Thoracic aorta (tissue), 2 donors: Measurements from ENCODE around the gene ARMC7. TPM values are rescaled to one million over a fixed set of nuclear protein-coding genes. Genes with fewer than 3 reads are reported as not detected.
"Not testable (repeated sequence)": the region's sequence is repeated elsewhere in the genome, so short reads cannot be mapped to it uniquely, and the experiment has no call there.

Source experiments
- ATAC-seq: fragments of 150-250 bp; one replicate; pipeline ENCODE4 v1.8.0; 2017; ENCODE audit warnings: low read depth; ENCODE audit not compliant: insufficient number of reproducible peaks, low FRiP score
- DNase-seq: peaks from one replicate; pipeline ENCODE4 v3.0.0-alpha.2; 2020; ENCODE audit warnings: low spot score
- H3K27ac ChIP-seq, 2 donors: fragments of 200-600 bp; sonication (generic); 1 replicate in 1 of 2; 2 replicates in 1 of 2; pipeline ENCODE4 v1.5.1; 2016; ENCODE audit warnings: mild to moderate bottlenecking in 2 of 2, moderate library complexity in 2 of 2
- H3K27me3 ChIP-seq: fragments of 200-600 bp; sonication (generic); replicated peaks from 2 replicates; pipeline ENCODE4 v1.6.0; 2016; ENCODE audit warnings: mild to moderate bottlenecking; ENCODE audit not compliant: insufficient read depth
- H3K36me3 ChIP-seq: fragments of 200-600 bp; sonication (generic); one replicate; pipeline ENCODE4 v1.5.1; 2016
- H3K4me1 ChIP-seq, 2 donors: fragments of 200-600 bp; sonication (generic); 1 replicate in 1 of 2; 2 replicates in 1 of 2; pipeline versions ENCODE4 v1.5.1 to v1.6.0; 2016; ENCODE audit warnings: low read depth in 2 of 2, mild to moderate bottlenecking in 1 of 2; ENCODE audit not compliant: control insufficient read depth in 1 of 2
- H3K4me3 ChIP-seq: fragments of 200-600 bp; sonication (generic); 2 replicates; pipeline ENCODE4 v1.5.1; 2016; ENCODE audit warnings: mild to moderate bottlenecking
- H3K9me3 ChIP-seq: fragments of 200-600 bp; sonication (generic); 2 replicates; pipeline ENCODE4 v1.5.1; 2016
- total RNA-seq, 2 donors: library from RNA; depleted of rRNA; stranded (reverse); fragments of >200 nt; gene quantifications; one replicate each; pipeline versions ENCODE4 v1.1.0 to v1.2.3, GENCODE V29; 2016
- TF ChIP-seq, protein P1 (sequence below): fragments of 200-600 bp; sonication (generic); IDR thresholded peaks from one replicate; pipeline ENCODE4 v1.5.1; 2019; ENCODE audit warnings: antibody characterized with exemption

Gene ARMC7
- total RNA-seq, 2 donors from 2014 or later = 6.1 to 7.6 TPM

DNA sequence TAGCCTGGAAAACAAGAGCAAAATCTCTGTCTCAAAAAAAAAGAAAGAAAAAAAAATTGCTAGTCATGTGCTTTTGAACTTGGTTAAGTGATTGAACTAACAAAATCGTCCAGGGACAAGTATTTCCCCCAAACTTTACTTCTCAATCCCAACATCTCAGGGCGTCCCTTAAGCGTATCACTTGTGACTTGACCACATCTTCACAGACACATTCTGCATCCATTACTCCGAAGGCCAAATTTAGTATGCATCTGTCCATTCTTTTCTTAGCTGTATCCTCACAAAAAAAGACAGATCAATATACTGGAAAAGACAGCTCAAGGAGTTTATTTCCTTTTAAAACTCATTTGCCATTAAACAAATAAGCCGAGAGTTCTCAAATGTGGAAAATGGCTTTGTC is 50.4 kb downstream of the ARMC7 start:
- H3K4me1 ChIP-seq = no peaks in the 10 kb centered on the region
- peaks cover 3% of the 10 kb centered on the region for H3K36me3 ChIP-seq
- TF ChIP-seq, protein P1, sequence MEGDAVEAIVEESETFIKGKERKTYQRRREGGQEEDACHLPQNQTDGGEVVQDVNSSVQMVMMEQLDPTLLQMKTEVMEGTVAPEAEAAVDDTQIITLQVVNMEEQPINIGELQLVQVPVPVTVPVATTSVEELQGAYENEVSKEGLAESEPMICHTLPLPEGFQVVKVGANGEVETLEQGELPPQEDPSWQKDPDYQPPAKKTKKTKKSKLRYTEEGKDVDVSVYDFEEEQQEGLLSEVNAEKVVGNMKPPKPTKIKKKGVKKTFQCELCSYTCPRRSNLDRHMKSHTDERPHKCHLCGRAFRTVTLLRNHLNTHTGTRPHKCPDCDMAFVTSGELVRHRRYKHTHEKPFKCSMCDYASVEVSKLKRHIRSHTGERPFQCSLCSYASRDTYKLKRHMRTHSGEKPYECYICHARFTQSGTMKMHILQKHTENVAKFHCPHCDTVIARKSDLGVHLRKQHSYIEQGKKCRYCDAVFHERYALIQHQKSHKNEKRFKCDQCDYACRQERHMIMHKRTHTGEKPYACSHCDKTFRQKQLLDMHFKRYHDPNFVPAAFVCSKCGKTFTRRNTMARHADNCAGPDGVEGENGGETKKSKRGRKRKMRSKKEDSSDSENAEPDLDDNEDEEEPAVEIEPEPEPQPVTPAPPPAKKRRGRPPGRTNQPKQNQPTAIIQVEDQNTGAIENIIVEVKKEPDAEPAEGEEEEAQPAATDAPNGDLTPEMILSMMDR = no peak
- H3K27me3 ChIP-seq = no peaks in the 10 kb centered on the region
- no peak for DNase-seq
- no peak overlapping the region for H3K4me3 ChIP-seq
- no peaks in the 10 kb centered on the region for H3K9me3 ChIP-seq
- no peak for ATAC-seq
- no peak overlapping the region for H3K27ac ChIP-seq

DNA sequence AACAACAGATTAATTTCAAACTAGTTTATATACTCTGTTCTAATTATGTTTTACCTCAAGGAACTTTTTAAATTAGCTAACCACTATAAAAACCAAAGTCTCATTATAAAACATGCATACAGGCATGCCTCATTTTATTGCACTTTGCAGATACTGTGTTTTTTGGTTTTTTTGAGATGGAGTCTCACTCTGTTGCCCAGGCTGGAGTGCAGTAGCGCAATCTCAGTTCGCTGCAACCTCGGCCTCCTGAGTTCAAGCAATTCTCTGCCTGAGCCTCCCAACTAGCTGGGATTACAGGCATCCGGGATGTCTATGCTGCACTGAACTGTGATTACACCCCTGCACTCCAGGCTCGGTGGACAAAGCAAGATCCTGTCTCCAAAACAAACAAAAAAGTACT is 53.3 kb downstream of the ARMC7 start:
- Histone ChIP-seq H3K36me3 (peaks cover 11% of the 10 kb centered on the region), H3K4me1 (no peaks in the 10 kb centered on the region), H3K27ac (no peak overlapping the region), H3K9me3 (no peaks in the 10 kb centered on the region), H3K4me3 (no peak overlapping the region), H3K27me3 (no peaks in the 10 kb centered on the region)
- DNase-seq (no peak), ATAC-seq (no peak)
- TF ChIP-seq, protein P1 = no peak

DNA sequence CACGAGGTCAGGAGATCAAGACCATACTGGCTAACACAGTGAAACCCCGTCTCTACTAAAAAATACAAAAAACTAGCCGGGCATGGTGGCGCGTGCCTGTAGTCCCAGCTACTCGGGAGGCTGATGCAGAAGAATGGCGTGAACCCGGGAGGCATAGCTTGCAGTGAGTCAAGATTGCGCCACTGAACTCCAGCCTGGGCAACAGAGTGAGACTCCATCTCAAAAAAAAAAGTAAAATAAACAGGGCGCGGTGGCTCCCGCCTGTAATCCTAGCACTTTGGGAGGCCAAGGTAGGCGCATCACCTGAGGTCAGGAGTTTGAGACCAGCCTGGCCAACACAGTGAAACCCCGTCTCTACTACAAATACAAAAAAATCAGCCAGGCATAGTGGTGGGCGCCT is 54.8 kb downstream of the ARMC7 start:
- not testable (repeated sequence) for H3K27me3 ChIP-seq, H3K4me1 ChIP-seq, H3K4me3 ChIP-seq, H3K27ac ChIP-seq, ATAC-seq, DNase-seq, H3K9me3 ChIP-seq
- peaks cover 16% of the 10 kb centered on the region for H3K36me3 ChIP-seq

DNA sequence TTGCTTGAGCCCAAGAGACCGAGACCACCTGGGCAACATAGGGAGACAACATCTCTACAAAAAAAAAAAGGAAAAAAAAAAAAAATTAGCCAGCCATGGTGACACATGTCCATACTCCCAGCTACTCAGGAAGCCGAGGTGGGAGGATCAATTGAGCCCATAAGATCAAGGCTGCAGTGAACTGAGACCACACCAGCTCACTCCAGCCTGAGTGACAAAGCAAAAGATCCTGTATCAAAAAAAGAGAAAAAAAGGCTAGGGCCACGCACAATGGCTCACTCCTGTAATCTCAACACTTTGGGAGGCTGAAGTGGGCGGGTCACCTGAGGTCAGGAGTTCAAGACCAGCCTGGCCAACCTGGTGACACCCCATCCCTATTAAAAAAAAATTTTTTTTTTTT is 59.2 kb downstream of the ARMC7 start:
- H3K27me3 ChIP-seq = no peaks in the 10 kb centered on the region
- peaks cover 0 to 12% of the 10 kb centered on the region in 2 donors for H3K4me1 ChIP-seq
- no peak overlapping the region for H3K4me3 ChIP-seq
- no peak overlapping the region for H3K27ac ChIP-seq
- H3K36me3 ChIP-seq = peaks cover 33% of the 10 kb centered on the region
- no peak for DNase-seq
- TF ChIP-seq, protein P1 = no peak
- no peak for ATAC-seq
- no peaks in the 10 kb centered on the region for H3K9me3 ChIP-seq

DNA sequence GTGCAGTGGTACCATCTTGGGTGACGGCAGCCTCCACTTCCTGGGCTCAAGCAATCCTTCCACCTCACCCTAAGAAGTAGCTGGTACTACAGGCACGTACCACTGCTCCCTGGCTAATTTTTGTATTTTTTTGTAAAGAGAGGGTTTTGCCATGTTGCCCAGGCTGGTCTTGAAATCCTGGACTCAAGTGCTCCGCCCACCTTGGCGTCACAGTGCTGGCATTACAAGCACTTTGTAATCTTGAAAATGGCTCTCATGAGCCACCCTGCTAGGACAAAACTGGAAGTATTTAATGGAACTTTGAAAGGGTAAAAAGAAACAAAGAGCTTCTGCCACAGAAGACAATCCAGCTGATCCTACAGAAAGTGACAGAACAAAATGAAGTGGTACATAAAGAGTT is 63.8 kb downstream of the ARMC7 start:
- DNase-seq = no peak
- Histone ChIP-seq H3K36me3 (peaks cover 41% of the 10 kb centered on the region), H3K27me3 (no peaks in the 10 kb centered on the region), H3K4me1 (peaks cover 0 to 12% of the 10 kb centered on the region in 2 donors), H3K27ac (no peak overlapping the region), H3K4me3 (no peak overlapping the region), H3K9me3 (no peaks in the 10 kb centered on the region)
- TF ChIP-seq, protein P1 = no peak
- no peak for ATAC-seq

DNA sequence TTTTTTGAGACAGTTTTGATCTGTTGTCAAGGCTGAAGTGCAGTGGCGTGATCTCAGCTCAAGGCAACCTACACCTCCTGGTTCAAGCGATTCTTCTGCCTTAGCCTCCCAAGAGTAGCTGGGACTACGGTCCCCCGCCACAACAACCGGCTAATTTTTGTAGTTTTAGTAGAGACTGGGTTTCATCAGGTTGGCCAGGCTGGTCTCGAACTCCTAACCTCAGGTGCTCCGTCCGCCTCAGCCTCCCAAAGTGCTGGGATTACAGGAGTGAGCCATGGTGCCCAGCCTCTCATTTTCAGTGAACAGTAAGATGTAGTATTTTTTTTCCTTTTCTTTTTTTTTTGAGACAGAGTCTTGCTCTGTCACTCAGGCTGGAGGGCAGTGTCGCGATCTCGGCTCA is 65.2 kb downstream of the ARMC7 start:
- H3K9me3 ChIP-seq = no peaks in the 10 kb centered on the region
- TF ChIP-seq, protein P1 = no peak
- no peak for DNase-seq
- no peak overlapping the region for H3K27ac ChIP-seq
- peaks cover 0 to 23% of the 10 kb centered on the region in 2 donors for H3K4me1 ChIP-seq
- no peak for ATAC-seq
- H3K4me3 ChIP-seq = no peak overlapping the region
- peaks cover 39% of the 10 kb centered on the region for H3K36me3 ChIP-seq
- no peaks in the 10 kb centered on the region for H3K27me3 ChIP-seq
